HepG2 (cell line): ENCODE results near the gene ANKRD22. TPM values are rescaled to one million over a fixed set of nuclear protein-coding genes. Genes with fewer than 3 reads are reported as not detected.

Experiments used
- ATAC-seq: fragments of 200-7000 bp; cut with Tn5 transposase; 3 replicates; pipeline ENCODE4 v1.9.1; 2020; ENCODE audit warnings: mild to moderate bottlenecking, moderate library complexity
- BruUV-seq: library from RNA; stranded (reverse); fragments of 400-500 nt; replicated peaks from 2 replicates; lab custom pipeline; 2021; lab: Mats Ljungman, UMichigan
- CTCF ChIA-PET: fragments of 300-600 bp; formaldehyde crosslinking; extraction: SDS; loops from one replicate; lab custom pipeline; 2021; ENCODE audit warnings: low total read pairs, inconsistent platforms, low intra/inter-chr PET ratio; lab: Yijun Ruan, JAX
- POLR2A ChIA-PET: fragments of 350-600 bp; sonication (Branson Sonifier 250); formaldehyde crosslinking; loops from one replicate; lab custom pipeline; 2020; ENCODE audit warnings: antibody characterized with exemption, inconsistent platforms; lab: Yijun Ruan, JAX
- DNase-seq: peaks from one replicate; pipeline ENCODE4 v3.0.0-alpha.2; 2015; ENCODE audit warnings: low spot score
- FAIRE-seq: peaks from 3 replicates; lab custom pipeline; 2011; peaks lifted over from hg19 to GRCh38; lab: Jason Lieb, UNC
- H2AFZ ChIP-seq: one replicate; pipeline ENCODE4 v1.6.1; 2011; ENCODE audit warnings: low read length, inconsistent platforms
- H3K27ac ChIP-seq: fragments of 300-600 bp; 3 replicates; pipeline ENCODE4 v1.8.0; 2011; ENCODE audit warnings: mixed run types, mild to moderate bottlenecking, mixed read lengths, low read length, inconsistent platforms; ENCODE audit not compliant: insufficient read depth; ENCODE audit errors: extremely low read length
- H3K27me3 ChIP-seq, 2 experiments: fragments of 200-600 bp in 1 of 2; 2 replicates in 1 of 2; 3 replicates in 1 of 2; pipeline versions ENCODE4 v1.6.0 to v1.8.0; 2011; ENCODE audit warnings: low read length in 2 of 2, mild to moderate bottlenecking in 2 of 2, moderate library complexity in 2 of 2, inconsistent platforms in 1 of 2; ENCODE audit not compliant: insufficient read depth in 2 of 2, control insufficient read depth in 1 of 2
- H3K36me3 ChIP-seq, 2 experiments: fragments of 200-600 bp in 1 of 2; replicated peaks in 1 of 2; 2 replicates in 1 of 2; 3 replicates in 1 of 2; pipeline versions ENCODE4 v1.5.1 to v1.8.0; 2011; ENCODE audit warnings: low read length in 2 of 2, inconsistent platforms in 1 of 2; ENCODE audit not compliant: insufficient read depth in 2 of 2, control insufficient read depth in 1 of 2
- H3K4me1 ChIP-seq: 2 replicates; pipeline ENCODE4 v1.5.1; 2012; ENCODE audit warnings: low read length, inconsistent platforms; ENCODE audit not compliant: insufficient read depth
- H3K4me2 ChIP-seq: 2 replicates; pipeline ENCODE4 v1.6.0; 2011; ENCODE audit warnings: low read depth, low read length, inconsistent platforms
- H3K4me3 ChIP-seq, 3 experiments: fragments of 200-600 bp in 1 of 3; sonication (generic), shearing (Covaris generic) in 1 of 3; replicated peaks in 1 of 3; 2 replicates each; pipeline ENCODE4 v1.5.1; 2011 to 2016; ENCODE audit warnings: low read length in 3 of 3, inconsistent platforms in 2 of 3, low read depth in 2 of 3, mild to moderate bottlenecking in 2 of 3, control low read depth in 1 of 3, mixed read lengths in 1 of 3; ENCODE audit not compliant: insufficient read depth in 1 of 3
- H3K79me2 ChIP-seq: one replicate; pipeline ENCODE4 v1.6.1; 2011; ENCODE audit warnings: low read length, inconsistent platforms; ENCODE audit not compliant: insufficient read depth
- H3K9ac ChIP-seq: 2 replicates; pipeline ENCODE4 v1.6.0; 2011; ENCODE audit warnings: mild to moderate bottlenecking, low read depth, low read length, inconsistent platforms; ENCODE audit not compliant: insufficient read depth
- H3K9me3 ChIP-seq: 2 replicates; pipeline ENCODE4 v1.5.1; 2012; ENCODE audit warnings: mild to moderate bottlenecking, low read length
- H4K20me1 ChIP-seq: 2 replicates; pipeline ENCODE4 v1.6.0; 2011; ENCODE audit warnings: inconsistent platforms, mild to moderate bottlenecking, low read length, moderate library complexity; ENCODE audit not compliant: insufficient read depth
- ARNTL ChIP-seq: sonication (generic); formaldehyde crosslinking; IDR thresholded peaks from 2 replicates; pipeline ENCODE4 v1.4.0; 2020; ENCODE audit warnings: mild to moderate bottlenecking, missing genetic modification reagents
- CBX1 ChIP-seq: IDR thresholded peaks from one replicate; pipeline ENCODE4 v1.6.1; 2016; ENCODE audit warnings: antibody characterized with exemption, low read depth
- FOXC1 ChIP-seq: sonication (generic); formaldehyde crosslinking; IDR thresholded peaks from 2 replicates; pipeline ENCODE4 v1.8.0; 2022; ENCODE audit warnings: mild to moderate bottlenecking, missing genetic modification reagents, borderline replicate concordance
- GTF2F1 ChIP-seq: fragments of 150-350 bp; IDR thresholded peaks from 2 replicates; pipeline ENCODE4 v1.6.1; 2014; ENCODE audit warnings: low read length
- HNRNPL ChIP-seq: fragments of 200-400 bp; formaldehyde crosslinking; IDR thresholded peaks from 2 replicates; pipeline ENCODE4 v1.6.1; 2017; ENCODE audit warnings: mild to moderate bottlenecking, low read depth, low read length
- HOXA3 ChIP-seq: sonication (generic); formaldehyde crosslinking; IDR thresholded peaks from 2 replicates; pipeline ENCODE4 v1.5.0; 2020; ENCODE audit warnings: missing genetic modification reagents
- KDM2A ChIP-seq: sonication (generic); formaldehyde crosslinking; IDR thresholded peaks from 2 replicates; pipeline ENCODE4 v1.4.0; 2020; ENCODE audit warnings: low read depth, missing genetic modification reagents, borderline replicate concordance
- KLF13 ChIP-seq: sonication (generic); formaldehyde crosslinking; IDR thresholded peaks from 2 replicates; pipeline ENCODE4 v1.4.0; 2020; ENCODE audit warnings: mild to moderate bottlenecking, missing genetic modification reagents
- NFIB ChIP-seq: sonication (generic); formaldehyde crosslinking; IDR thresholded peaks from 2 replicates; pipeline ENCODE4 v1.9.0; 2021; ENCODE audit warnings: missing genetic modification reagents, mild to moderate bottlenecking, borderline replicate concordance
- POLR2AphosphoS2 ChIP-seq: IDR thresholded peaks from 2 replicates; pipeline ENCODE4 v1.6.1; 2011; ENCODE audit warnings: low read depth, low read length, improper control_type of control experiment
- RBM22 ChIP-seq: fragments of 200-400 bp; formaldehyde crosslinking; optimal IDR thresholded peaks from 2 replicates; pipeline ENCODE3; 2017; ENCODE audit warnings: mild to moderate bottlenecking, low read length, moderate library complexity
- THYN1 ChIP-seq: sonication (generic); formaldehyde crosslinking; IDR thresholded peaks from 2 replicates; pipeline ENCODE4 v1.8.1; 2023; ENCODE audit warnings: low read depth, mild to moderate bottlenecking, moderate library complexity, missing genetic modification reagents, borderline replicate concordance
- XRCC5 ChIP-seq: fragments of 200-400 bp; formaldehyde crosslinking; optimal IDR thresholded peaks from 2 replicates; pipeline ENCODE3; 2017; ENCODE audit warnings: mild to moderate bottlenecking, low read length
- YEATS2 ChIP-seq: sonication (generic); formaldehyde crosslinking; IDR thresholded peaks from 2 replicates; pipeline ENCODE4 v1.4.0; 2020; ENCODE audit warnings: missing genetic modification reagents, borderline replicate concordance
- ZNF20 ChIP-seq: sonication (generic); formaldehyde crosslinking; IDR thresholded peaks from 2 replicates; pipeline ENCODE4 v1.4.0; 2020; ENCODE audit warnings: mild to moderate bottlenecking, moderate library complexity, missing genetic modification reagents
- ZNF253 ChIP-seq: sonication (generic); formaldehyde crosslinking; IDR thresholded peaks from 2 replicates; pipeline ENCODE4 v1.8.0; 2022; ENCODE audit warnings: mild to moderate bottlenecking, missing genetic modification reagents, borderline replicate concordance
- ZNF3 ChIP-seq: IDR thresholded peaks from 2 replicates; pipeline ENCODE4 v1.7.0; 2017; ENCODE audit warnings: inconsistent platforms
- ZNF619 ChIP-seq: sonication (generic); formaldehyde crosslinking; IDR thresholded peaks from 2 replicates; pipeline ENCODE4 v1.4.0; 2020; ENCODE audit warnings: mild to moderate bottlenecking, missing genetic modification reagents
- ZNF746 ChIP-seq: sonication (generic); formaldehyde crosslinking; IDR thresholded peaks from 2 replicates; pipeline ENCODE4 v1.8.0; 2022; ENCODE audit warnings: mild to moderate bottlenecking, missing genetic modification reagents
- ZNF773 ChIP-seq: sonication (generic); formaldehyde crosslinking; IDR thresholded peaks from 2 replicates; pipeline ENCODE4 v1.4.0; 2020; ENCODE audit warnings: missing genetic modification reagents, borderline replicate concordance
- WGBS: methylation state at CpG from one replicate; pipeline ENCODE4 v1.1.6; 2017; ENCODE audit warnings: low lambda C conversion rate; 5-methylcytosine and 5-hydroxymethylcytosine counted together
- in situ Hi-C: cut with HindIII; loops from 2 replicates; pipeline ENCODE4 v1.10.0; 2017; ENCODE audit warnings: low pct_unique_long_range_greater_than_20kb; ENCODE audit not compliant: extremely low pct_ligation_motif_present
- intact Hi-C: fragments of 100-400 bp; cut with micrococcal nuclease; formaldehyde crosslinking; loops from one replicate; pipeline ENCODE4 v1.10.0; 2022; ENCODE audit not compliant: unreplicated experiment
- polyA plus RNA-seq, 8 experiments: library from polyadenylated mRNA; depleted of rRNA in 3 of 8; stranded (reverse) in 7 of 8; unstranded in 1 of 8; fragments of >200 nt; fragmentation: Illumina TruSeq in 4 of 8; extraction: Trizol in 4 of 8; gene quantifications; 2 replicates each; pipeline versions ENCODE4 v1.2.1 to v1.2.3, GENCODE V29; 2011 to 2016; ENCODE audit warnings: low read depth in 4 of 8, missing spikeins in 1 of 8, mixed read lengths in 1 of 8; ENCODE audit not compliant: insufficient read depth in 1 of 8
- total RNA-seq, 5 experiments: library from RNA; depleted of rRNA; stranded (reverse); fragments of >200 nt; fragmentation: Illumina TruSeq; extraction: Trizol; gene quantifications; 2 replicates each; pipeline ENCODE4 v1.2.3, GENCODE V29; 2016; ENCODE audit warnings: low read depth in 1 of 5
- TF ChIP-seq, protein P1 (sequence below): sonication (generic); formaldehyde crosslinking; IDR thresholded peaks from 2 replicates; pipeline ENCODE4 v1.4.0; 2020; ENCODE audit warnings: low read depth, missing genetic modification reagents
- TF ChIP-seq, protein P2 (sequence below): sonication (generic); formaldehyde crosslinking; IDR thresholded peaks from 2 replicates; pipeline ENCODE4 v1.4.0; 2020; ENCODE audit warnings: missing genetic modification reagents

ANKRD22 gene
- total and polyA plus RNA-seq, 2 of the 13 experiments (the other 11 are each of a cell fraction or from before 2014, with no cell fraction given) = not detected

DNA sequence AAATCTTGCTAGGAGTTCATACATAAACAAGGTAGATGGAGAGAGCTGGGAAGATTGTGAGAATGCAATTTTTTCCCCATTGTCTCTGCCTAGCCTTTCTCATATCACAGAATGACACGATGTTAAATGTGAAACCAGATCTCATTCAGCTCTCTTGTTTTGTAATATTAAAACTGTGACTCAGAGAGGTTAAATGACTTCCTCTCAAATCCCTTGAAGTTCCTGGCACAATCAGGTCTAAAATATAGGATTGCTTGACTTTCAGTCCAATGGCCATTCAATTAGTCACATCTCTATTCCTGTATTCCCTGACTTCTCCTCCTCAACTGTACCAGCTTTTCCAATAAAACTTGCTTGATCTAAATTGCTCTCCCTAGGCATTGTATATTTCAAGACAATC lies 3.1 kb downstream of the ANKRD22 start (continued):
- TF ChIP-seq RBM22 (no peak), ZNF773 (CRISPR knock-in tag) (no peak), FOXC1 (CRISPR knock-in tag) (no peak), HNRNPL (no peak), HOXA3 (no peak), YEATS2 (CRISPR knock-in tag) (no peak), ZNF619 (CRISPR knock-in tag) (no peak), XRCC5 (no peak), ZNF3 (CRISPR knock-in tag) (no peak)
- TF ChIP-seq, protein P1, sequence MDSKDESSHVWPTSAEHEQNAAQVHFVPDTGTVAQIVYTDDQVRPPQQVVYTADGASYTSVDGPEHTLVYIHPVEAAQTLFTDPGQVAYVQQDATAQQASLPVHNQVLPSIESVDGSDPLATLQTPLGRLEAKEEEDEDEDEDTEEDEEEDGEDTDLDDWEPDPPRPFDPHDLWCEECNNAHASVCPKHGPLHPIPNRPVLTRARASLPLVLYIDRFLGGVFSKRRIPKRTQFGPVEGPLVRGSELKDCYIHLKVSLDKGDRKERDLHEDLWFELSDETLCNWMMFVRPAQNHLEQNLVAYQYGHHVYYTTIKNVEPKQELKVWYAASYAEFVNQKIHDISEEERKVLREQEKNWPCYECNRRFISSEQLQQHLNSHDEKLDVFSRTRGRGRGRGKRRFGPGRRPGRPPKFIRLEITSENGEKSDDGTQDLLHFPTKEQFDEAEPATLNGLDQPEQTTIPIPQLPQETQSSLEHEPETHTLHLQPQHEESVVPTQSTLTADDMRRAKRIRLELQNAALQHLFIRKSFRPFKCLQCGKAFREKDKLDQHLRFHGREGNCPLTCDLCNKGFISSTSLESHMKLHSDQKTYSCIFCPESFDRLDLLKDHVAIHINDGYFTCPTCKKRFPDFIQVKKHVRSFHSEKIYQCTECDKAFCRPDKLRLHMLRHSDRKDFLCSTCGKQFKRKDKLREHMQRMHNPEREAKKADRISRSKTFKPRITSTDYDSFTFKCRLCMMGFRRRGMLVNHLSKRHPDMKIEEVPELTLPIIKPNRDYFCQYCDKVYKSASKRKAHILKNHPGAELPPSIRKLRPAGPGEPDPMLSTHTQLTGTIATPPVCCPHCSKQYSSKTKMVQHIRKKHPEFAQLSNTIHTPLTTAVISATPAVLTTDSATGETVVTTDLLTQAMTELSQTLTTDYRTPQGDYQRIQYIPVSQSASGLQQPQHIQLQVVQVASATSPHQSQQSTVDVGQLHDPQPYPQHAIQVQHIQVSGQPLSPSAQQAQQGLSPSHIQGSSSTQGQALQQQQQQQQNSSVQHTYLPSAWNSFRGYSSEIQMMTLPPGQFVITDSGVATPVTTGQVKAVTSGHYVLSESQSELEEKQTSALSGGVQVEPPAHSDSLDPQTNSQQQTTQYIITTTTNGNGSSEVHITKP (CRISPR knock-in tag) = no peak

DNA sequence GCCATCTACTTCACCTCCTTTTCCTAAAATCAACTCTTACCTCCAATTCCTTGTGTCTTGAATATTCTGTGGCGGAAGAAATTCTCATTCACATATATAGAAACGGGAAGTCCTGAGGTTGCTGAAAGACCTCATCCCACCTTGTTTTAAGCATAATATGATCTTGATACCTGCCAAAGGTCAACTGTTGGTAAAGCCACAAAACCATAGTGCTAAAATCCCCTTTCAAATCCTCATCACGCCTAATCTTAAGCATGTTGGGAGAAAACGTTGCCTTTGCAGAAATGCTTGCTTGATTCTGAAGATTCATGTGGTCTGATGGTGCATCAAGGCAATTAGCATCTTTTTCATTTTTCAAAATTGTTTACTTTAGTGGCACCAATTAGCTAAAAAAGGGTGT lies 8.5 kb downstream of the ANKRD22 start:
- in situ Hi-C loops = loop anchor here (25.0 kb wide), 1 partner anchor 369 kb away; the partner anchor contains the start of gene CH25H
- 58% methylated on average over 4 of the region's 4 CpGs for WGBS
- Histone ChIP-seq H3K4me1 (no peaks in the 10 kb centered on the region), H3K4me2 (no peak overlapping the region), H3K36me3 (no peaks in the 10 kb centered on the region), H3K9me3 (no peaks in the 10 kb centered on the region), H2AFZ (no peak overlapping the region), H4K20me1 (no peaks in the 10 kb centered on the region), H3K27me3 (no peaks in the 10 kb centered on the region; a peak in 2 of 5 replicates), H3K79me2 (no peaks in the 10 kb centered on the region), H3K4me3 (no peak overlapping the region), H3K27ac (no peak overlapping the region), H3K9ac (no peak overlapping the region)
- no peak for ATAC-seq
- CTCF ChIA-PET = no interaction called here
- POLR2A ChIA-PET = no interaction called here
- intact Hi-C loops = no loop called here
- BruUV-seq = no TSS peak
- DNase-seq = no peak
- FAIRE-seq = no peak
- no peak for TF ChIP-seq ZNF20 (CRISPR knock-in tag)
- TF ChIP-seq GTF2F1 = no peak
- TF ChIP-seq, protein P2, sequence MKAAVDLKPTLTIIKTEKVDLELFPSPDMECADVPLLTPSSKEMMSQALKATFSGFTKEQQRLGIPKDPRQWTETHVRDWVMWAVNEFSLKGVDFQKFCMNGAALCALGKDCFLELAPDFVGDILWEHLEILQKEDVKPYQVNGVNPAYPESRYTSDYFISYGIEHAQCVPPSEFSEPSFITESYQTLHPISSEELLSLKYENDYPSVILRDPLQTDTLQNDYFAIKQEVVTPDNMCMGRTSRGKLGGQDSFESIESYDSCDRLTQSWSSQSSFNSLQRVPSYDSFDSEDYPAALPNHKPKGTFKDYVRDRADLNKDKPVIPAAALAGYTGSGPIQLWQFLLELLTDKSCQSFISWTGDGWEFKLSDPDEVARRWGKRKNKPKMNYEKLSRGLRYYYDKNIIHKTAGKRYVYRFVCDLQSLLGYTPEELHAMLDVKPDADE (CRISPR knock-in tag) = no peak
- TF ChIP-seq KLF13 (CRISPR knock-in tag) = no peak
- TF ChIP-seq POLR2AphosphoS2 = no peak
- TF ChIP-seq ARNTL = no peak
- no peak for TF ChIP-seq KDM2A (CRISPR knock-in tag)
- no peak for TF ChIP-seq ZNF746 (CRISPR knock-in tag)
- no peak for TF ChIP-seq THYN1 (CRISPR knock-in tag)
- TF ChIP-seq ZNF253 (CRISPR knock-in tag) = no peak
- TF ChIP-seq CBX1 = no peak
- no peak for TF ChIP-seq NFIB
